Osteocyte (in vitro differentiated cells): ENCODE results near the gene ADAMTS13. TPM values are rescaled to one million over a fixed set of nuclear protein-coding genes. Genes with fewer than 3 reads are reported as not detected.

Experiments
- DNase-seq: peaks from one replicate; pipeline ENCODE4 v3.0.0; 2021; ENCODE audit warnings: mixed read lengths; ENCODE audit not compliant: unreplicated experiment; ENCODE audit errors: extremely low spot score
- H3K27ac Mint-ChIP-seq: one replicate; pipeline ENCODE4 v1.8.0; 2021; ENCODE audit warnings: mild to moderate bottlenecking, mixed read lengths; ENCODE audit not compliant: unreplicated experiment
- H3K27me3 Mint-ChIP-seq: one replicate; pipeline ENCODE4 v1.8.0; 2021; ENCODE audit warnings: mixed read lengths; ENCODE audit not compliant: unreplicated experiment
- H3K36me3 Mint-ChIP-seq: one replicate; pipeline ENCODE4 v1.8.0; 2021; ENCODE audit warnings: mixed read lengths; ENCODE audit not compliant: unreplicated experiment
- H3K4me1 Mint-ChIP-seq: one replicate; pipeline ENCODE4 v1.8.0; 2021; ENCODE audit warnings: mixed read lengths; ENCODE audit not compliant: unreplicated experiment
- H3K4me3 Mint-ChIP-seq: one replicate; pipeline ENCODE4 v1.8.0; 2021; ENCODE audit warnings: mild to moderate bottlenecking, moderate library complexity, mixed read lengths; ENCODE audit not compliant: unreplicated experiment
- H3K9me3 Mint-ChIP-seq: one replicate; pipeline ENCODE4 v1.8.0; 2021; ENCODE audit warnings: mixed read lengths; ENCODE audit not compliant: unreplicated experiment
- total RNA-seq: library from RNA; stranded (reverse); gene quantifications from 2 replicates; pipeline ENCODE4 v1.2.1, GENCODE V29; 2021
- TF ChIP-seq, protein P1 (sequence below): fragments of 200-600 bp; sonication (generic); IDR thresholded peaks from 2 replicates; pipeline ENCODE4 v1.5.0; 2021; ENCODE audit warnings: antibody characterized with exemption, mild to moderate bottlenecking, moderate library complexity

Gene ADAMTS13
- total RNA-seq, 1 donor from 2014 or later = 8.8 TPM

DNA sequence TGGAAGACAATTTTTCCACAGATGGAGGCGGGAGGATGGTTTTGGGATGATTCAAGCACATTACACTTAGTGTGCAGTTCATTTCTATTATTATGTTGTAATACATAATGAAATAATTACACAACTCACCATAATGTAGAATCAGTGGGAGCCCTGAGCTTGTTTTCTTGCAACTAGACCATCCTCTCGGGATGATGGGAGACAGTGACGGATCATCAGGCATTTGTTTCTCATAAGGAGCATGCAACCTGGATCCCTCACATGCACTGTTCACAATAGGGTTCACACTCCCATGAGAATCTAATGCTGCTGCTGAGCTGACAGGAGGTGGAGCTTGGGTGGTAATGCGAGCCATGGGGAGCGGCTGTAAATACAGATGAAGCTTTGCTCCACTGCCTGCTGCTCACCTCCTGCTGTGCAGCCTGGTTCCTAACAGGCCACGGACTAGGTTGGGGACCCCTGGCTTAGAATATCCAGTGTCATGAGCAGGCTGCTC, 44.4 kb upstream of the ADAMTS13 start:
- Mint-ChIP-seq H3K36me3 (no peaks in the 10 kb centered on the region), H3K27me3 (no peaks in the 10 kb centered on the region), H3K4me1 (peaks cover 19% of the 10 kb centered on the region), H3K27ac (no peak overlapping the region), H3K4me3 (no peak overlapping the region), H3K9me3 (no peaks in the 10 kb centered on the region)
- DNase-seq = no peak
- TF ChIP-seq, protein P1, sequence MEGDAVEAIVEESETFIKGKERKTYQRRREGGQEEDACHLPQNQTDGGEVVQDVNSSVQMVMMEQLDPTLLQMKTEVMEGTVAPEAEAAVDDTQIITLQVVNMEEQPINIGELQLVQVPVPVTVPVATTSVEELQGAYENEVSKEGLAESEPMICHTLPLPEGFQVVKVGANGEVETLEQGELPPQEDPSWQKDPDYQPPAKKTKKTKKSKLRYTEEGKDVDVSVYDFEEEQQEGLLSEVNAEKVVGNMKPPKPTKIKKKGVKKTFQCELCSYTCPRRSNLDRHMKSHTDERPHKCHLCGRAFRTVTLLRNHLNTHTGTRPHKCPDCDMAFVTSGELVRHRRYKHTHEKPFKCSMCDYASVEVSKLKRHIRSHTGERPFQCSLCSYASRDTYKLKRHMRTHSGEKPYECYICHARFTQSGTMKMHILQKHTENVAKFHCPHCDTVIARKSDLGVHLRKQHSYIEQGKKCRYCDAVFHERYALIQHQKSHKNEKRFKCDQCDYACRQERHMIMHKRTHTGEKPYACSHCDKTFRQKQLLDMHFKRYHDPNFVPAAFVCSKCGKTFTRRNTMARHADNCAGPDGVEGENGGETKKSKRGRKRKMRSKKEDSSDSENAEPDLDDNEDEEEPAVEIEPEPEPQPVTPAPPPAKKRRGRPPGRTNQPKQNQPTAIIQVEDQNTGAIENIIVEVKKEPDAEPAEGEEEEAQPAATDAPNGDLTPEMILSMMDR = no peak

DNA sequence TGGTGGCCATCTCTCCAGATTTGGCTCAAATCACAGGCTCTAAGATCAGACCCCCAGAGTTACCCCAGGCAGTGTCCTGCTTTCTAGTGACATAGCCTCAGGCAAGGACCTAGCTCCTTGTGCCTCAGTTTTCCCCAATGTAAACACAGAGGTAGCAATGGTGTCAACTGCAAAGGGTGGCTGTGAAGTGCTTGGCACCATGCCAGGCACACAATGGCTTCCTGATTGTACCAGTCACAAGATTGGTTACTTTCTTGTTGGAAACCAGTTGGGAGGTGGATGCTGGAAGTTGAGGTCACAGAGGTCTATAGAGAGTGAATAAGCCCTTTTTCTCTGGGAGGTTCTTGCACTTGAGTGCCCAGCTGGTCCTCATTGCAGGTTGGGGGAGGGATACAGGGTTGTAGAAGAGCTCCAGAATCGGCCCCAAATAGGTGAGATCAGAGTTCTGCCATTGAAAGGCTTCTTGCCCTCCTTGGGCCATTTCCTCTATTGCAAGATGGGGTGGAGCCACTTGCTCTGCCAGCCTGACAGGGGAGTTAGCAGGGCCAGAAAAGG, 43.7 kb upstream of the ADAMTS13 start:
- TF ChIP-seq, protein P1 = no peak
- Mint-ChIP-seq H3K4me1 (peaks cover 16% of the 10 kb centered on the region), H3K9me3 (no peaks in the 10 kb centered on the region), H3K4me3 (no peak overlapping the region), H3K36me3 (no peaks in the 10 kb centered on the region), H3K27me3 (no peaks in the 10 kb centered on the region), H3K27ac (no peak overlapping the region)
- DNase-seq = no peak

DNA sequence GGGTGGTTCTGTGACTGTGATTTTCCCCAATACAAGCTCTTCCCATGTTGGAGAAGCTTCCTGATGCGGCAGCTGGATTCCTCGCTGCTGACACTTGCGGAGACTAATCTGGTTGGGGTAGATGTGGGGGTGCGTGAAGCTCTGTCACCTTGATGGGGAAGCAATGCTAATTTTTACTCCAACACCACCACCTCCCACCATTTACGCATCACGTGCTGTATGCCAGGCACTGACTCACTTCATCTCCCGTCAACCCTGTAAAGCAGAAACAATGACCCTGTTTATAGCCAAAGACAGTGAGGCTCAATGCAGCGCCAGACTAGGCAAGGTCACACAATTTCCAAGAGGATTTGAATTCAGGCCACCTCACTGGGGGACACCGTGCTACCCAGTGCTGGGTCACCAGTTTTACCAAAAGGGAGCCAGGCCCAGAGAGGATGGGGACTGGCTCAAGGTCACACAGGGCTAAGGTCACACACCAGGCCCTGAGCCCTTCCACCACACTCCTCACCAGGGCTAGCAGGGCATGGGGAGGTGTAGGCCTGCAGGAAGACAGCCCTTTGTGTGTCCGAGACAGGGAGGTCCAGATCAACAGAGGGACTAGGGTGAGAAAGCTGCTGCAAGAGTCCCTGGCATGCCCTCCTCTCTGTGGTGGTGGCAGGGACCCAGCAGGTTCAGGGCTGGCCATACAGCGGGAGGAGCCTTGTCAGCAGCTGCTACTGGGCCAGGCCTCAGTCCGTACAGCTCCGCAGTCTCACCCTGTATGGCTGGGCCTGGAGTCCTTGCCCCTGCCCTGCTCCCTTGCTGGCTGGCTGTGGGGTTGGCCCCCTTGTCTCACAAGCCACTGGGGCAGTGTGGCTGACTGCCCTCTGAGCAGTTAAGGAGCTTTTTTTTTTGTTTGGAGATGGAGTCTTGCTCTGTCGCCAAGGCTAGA, 42.7 kb upstream of the ADAMTS13 start:
- no peak overlapping the region for H3K27ac Mint-ChIP-seq
- no peaks in the 10 kb centered on the region for H3K36me3 Mint-ChIP-seq
- TF ChIP-seq, protein P1 = no peak
- H3K4me1 Mint-ChIP-seq = peaks cover 10% of the 10 kb centered on the region
- H3K4me3 Mint-ChIP-seq = no peak overlapping the region
- no peak for DNase-seq
- no peaks in the 10 kb centered on the region for H3K9me3 Mint-ChIP-seq
- no peaks in the 10 kb centered on the region for H3K27me3 Mint-ChIP-seq

DNA sequence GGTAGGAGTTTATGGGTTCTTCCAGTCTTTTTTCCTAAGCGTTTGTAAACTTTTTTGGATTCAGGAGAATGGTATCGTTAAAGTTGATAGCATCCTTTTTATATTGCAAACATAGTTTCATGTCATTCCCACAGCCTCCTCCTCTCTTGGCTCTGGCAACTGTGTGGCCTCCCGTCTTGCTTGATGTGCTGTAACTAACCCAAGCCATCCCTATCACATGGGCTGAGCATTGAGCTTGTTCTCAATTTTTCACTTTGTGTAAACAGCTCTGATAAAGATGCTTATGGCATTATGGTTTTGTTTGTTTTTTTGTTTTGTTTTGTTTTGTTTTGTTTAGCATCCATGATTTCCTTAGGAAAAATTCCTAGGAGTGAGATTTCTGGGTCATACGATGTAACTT, 41.4 kb upstream of the ADAMTS13 start:
- Mint-ChIP-seq H3K9me3 (no peaks in the 10 kb centered on the region), H3K36me3 (no peaks in the 10 kb centered on the region), H3K27ac (no peak overlapping the region), H3K4me3 (no peak overlapping the region), H3K4me1 (peaks cover 4% of the 10 kb centered on the region), H3K27me3 (no peaks in the 10 kb centered on the region)
- DNase-seq = no peak
- TF ChIP-seq, protein P1 = no peak

DNA sequence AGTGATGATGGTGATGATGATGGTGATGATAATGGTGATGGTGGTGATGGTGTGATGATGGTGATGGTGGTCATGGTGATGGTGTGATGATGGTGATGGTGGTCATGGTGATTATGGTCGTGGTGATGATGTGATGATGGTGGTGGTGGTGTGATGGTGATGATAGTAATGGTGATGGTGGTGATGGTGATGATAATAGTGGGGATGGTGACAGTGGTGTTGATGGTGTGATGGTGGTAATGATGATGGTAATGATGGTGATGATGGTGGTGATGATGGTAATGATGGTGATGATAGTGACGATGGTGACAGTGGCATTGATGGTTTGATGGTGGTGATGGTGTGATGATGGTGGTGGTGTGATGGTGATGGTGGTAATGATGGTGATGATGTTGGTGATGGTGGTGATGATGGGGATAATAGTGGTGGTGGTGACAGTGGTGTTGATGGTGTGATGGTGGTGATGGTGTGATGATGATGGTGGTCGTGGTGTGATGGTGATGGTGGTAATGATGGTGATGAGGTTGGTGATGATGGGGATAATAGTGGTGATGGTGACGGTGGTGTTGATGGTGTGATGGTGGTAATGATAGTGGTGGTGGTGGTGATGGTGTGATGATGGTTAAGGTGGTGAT, 39.5 kb upstream of the ADAMTS13 start:
- H3K36me3 Mint-ChIP-seq = no peaks in the 10 kb centered on the region
- TF ChIP-seq, protein P1 = no peak
- no peaks in the 10 kb centered on the region for H3K9me3 Mint-ChIP-seq
- no peaks in the 10 kb centered on the region for H3K27me3 Mint-ChIP-seq
- H3K27ac Mint-ChIP-seq = no peak overlapping the region
- H3K4me3 Mint-ChIP-seq = no peak overlapping the region
- H3K4me1 Mint-ChIP-seq = peaks cover 2% of the 10 kb centered on the region
- DNase-seq = no peak
